Vagina (tissue), 2 donors: Measurements from ENCODE around the gene ZFYVE21. TPM values are rescaled to one million over a fixed set of nuclear protein-coding genes. Genes with fewer than 3 reads are reported as not detected.

Experiments
- DNase-seq, 2 donors: peaks; one replicate each; pipeline ENCODE4 v3.0.0-alpha.2; 2017; ENCODE audit errors: extremely low spot score in 2 of 2
- H3K27ac ChIP-seq: fragments of 200-600 bp; sonication (generic); one replicate; pipeline ENCODE4 v1.5.1; 2019
- H3K27me3 ChIP-seq: fragments of 200-600 bp; sonication (generic); one replicate; pipeline ENCODE4 v1.5.1; 2019
- H3K36me3 ChIP-seq, 2 donors: fragments of 200-600 bp; sonication (generic); one replicate each; pipeline ENCODE4 v1.5.1; 2017 to 2019
- H3K4me1 ChIP-seq: fragments of 200-600 bp; sonication (generic); one replicate; pipeline ENCODE4 v1.5.1; 2019
- H3K4me3 ChIP-seq, 2 donors: fragments of 200-600 bp; sonication (generic); 1 replicate in 1 of 2; 2 replicates in 1 of 2; pipeline ENCODE4 v1.5.1; 2016 to 2019
- H3K9me3 ChIP-seq: fragments of 200-600 bp; sonication (generic); one replicate; pipeline ENCODE4 v1.5.1; 2019
- POLR2A ChIP-seq, 2 donors: fragments of 450-650 bp; IDR thresholded peaks; one replicate each; pipeline ENCODE4 v1.6.1; 2017; ENCODE audit warnings: antibody characterized with exemption in 2 of 2, mild to moderate bottlenecking in 2 of 2, moderate library complexity in 2 of 2
- POLR2AphosphoS5 ChIP-seq, 2 donors: sonication (generic); formaldehyde crosslinking; IDR thresholded peaks; one replicate each; pipeline ENCODE4 v1.9.0; 2017; ENCODE audit warnings: antibody characterized with exemption in 2 of 2, mild to moderate bottlenecking in 2 of 2, low read depth in 1 of 2; ENCODE audit not compliant: insufficient read depth in 1 of 2
- intact Hi-C: fragments of 100-400 bp; cut with DNase I; formaldehyde crosslinking; loops from one replicate; pipeline ENCODE4 v1.15.1; 2023
- total RNA-seq: library from RNA; depleted of rRNA; stranded (reverse); fragments of >200 nt; gene quantifications from one replicate; pipeline ENCODE4 v1.2.3, GENCODE V29; 2016
- TF ChIP-seq, protein P1 (sequence below), 3 experiments: fragments of 450-650 bp in 2 of 3; fragments of 200-600 bp in 1 of 3; sonication (generic) in 1 of 3; IDR thresholded peaks; one replicate each; pipeline ENCODE4 v1.5.1; 2017 to 2019; ENCODE audit warnings: antibody characterized with exemption in 3 of 3, mild to moderate bottlenecking in 2 of 3, moderate library complexity in 2 of 3

Gene ZFYVE21
- total RNA-seq, 1 donor from 2014 or later, result 172 TPM

DNA sequence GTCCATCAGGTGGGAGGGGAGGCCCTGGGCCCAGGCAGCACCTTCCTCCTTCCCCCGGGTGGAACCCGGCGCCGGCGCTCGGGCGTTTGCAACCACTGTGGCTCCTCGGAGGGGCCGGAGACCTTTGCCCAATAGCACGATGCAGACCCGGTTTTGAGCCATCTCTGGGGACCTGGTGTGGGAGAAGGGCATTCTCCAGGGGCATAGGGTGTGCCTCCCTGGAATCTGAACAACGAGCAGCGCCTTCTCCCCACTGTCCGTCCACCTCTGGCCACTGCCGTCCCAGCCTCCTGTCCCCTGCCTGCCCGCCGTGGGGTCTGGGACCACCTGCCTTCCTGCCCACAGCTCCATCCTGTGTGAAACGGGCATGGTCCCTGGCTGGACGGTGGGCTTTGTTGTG, 12.5 kb downstream of the ZFYVE21 start:
- TF ChIP-seq POLR2AphosphoS5 (IDR thresholded peaks at IDR 0.05; ENCODE audit: insufficient read depth in 1 of 2, low read depth in 1 of 2) (no peak), POLR2A (IDR thresholded peaks at IDR 0.05) (no peak)
- TF ChIP-seq, protein P1, sequence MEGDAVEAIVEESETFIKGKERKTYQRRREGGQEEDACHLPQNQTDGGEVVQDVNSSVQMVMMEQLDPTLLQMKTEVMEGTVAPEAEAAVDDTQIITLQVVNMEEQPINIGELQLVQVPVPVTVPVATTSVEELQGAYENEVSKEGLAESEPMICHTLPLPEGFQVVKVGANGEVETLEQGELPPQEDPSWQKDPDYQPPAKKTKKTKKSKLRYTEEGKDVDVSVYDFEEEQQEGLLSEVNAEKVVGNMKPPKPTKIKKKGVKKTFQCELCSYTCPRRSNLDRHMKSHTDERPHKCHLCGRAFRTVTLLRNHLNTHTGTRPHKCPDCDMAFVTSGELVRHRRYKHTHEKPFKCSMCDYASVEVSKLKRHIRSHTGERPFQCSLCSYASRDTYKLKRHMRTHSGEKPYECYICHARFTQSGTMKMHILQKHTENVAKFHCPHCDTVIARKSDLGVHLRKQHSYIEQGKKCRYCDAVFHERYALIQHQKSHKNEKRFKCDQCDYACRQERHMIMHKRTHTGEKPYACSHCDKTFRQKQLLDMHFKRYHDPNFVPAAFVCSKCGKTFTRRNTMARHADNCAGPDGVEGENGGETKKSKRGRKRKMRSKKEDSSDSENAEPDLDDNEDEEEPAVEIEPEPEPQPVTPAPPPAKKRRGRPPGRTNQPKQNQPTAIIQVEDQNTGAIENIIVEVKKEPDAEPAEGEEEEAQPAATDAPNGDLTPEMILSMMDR (IDR thresholded peaks at IDR 0.05), result no peak
- intact Hi-C loops, result no loop called here
- no peak for DNase-seq
- H3K9me3 ChIP-seq, result no peaks in the 10 kb centered on the region
- peaks cover 0 to 42% of the 10 kb centered on the region in 2 donors for H3K36me3 ChIP-seq
- H3K4me3 ChIP-seq, result no peak overlapping the region
- H3K27me3 ChIP-seq, result no peaks in the 10 kb centered on the region
- H3K4me1 ChIP-seq, result peaks cover 69% of the 10 kb centered on the region
- no peak overlapping the region for H3K27ac ChIP-seq

DNA sequence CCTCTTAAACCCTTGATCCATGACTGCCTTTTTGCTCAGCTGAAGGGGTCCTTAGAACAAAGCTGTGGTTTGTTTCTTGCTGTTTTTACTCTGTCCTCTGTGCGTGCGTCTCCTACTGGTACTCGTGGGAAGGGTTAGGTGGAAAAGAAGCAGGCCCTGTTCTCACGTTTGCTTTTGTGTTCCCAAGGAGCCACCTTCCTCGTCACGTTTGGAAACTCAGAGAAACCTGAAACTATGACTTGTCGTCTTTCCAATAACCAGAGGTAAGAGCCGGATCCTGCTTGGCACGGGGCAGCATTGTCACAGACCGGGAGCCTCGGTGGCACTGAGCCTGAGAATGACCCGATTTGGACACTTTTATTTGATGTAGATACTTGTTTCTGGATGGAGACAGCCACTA, 13.1 kb downstream of the ZFYVE21 start:
- H3K27ac ChIP-seq, result no peak overlapping the region
- TF ChIP-seq POLR2A (IDR thresholded peaks at IDR 0.05) (no peak), POLR2AphosphoS5 (IDR thresholded peaks at IDR 0.05; ENCODE audit: insufficient read depth in 1 of 2, low read depth in 1 of 2) (no peak)
- TF ChIP-seq, protein P1 (IDR thresholded peaks at IDR 0.05), result no peak
- H3K9me3 ChIP-seq, result no peaks in the 10 kb centered on the region
- DNase-seq, result no peak
- H3K4me1 ChIP-seq, result peaks cover 63% of the 10 kb centered on the region
- intact Hi-C loops, result no loop called here
- no peak overlapping the region for H3K4me3 ChIP-seq
- H3K27me3 ChIP-seq, result no peaks in the 10 kb centered on the region
- H3K36me3 ChIP-seq, result peaks cover 0 to 44% of the 10 kb centered on the region in 2 donors

DNA sequence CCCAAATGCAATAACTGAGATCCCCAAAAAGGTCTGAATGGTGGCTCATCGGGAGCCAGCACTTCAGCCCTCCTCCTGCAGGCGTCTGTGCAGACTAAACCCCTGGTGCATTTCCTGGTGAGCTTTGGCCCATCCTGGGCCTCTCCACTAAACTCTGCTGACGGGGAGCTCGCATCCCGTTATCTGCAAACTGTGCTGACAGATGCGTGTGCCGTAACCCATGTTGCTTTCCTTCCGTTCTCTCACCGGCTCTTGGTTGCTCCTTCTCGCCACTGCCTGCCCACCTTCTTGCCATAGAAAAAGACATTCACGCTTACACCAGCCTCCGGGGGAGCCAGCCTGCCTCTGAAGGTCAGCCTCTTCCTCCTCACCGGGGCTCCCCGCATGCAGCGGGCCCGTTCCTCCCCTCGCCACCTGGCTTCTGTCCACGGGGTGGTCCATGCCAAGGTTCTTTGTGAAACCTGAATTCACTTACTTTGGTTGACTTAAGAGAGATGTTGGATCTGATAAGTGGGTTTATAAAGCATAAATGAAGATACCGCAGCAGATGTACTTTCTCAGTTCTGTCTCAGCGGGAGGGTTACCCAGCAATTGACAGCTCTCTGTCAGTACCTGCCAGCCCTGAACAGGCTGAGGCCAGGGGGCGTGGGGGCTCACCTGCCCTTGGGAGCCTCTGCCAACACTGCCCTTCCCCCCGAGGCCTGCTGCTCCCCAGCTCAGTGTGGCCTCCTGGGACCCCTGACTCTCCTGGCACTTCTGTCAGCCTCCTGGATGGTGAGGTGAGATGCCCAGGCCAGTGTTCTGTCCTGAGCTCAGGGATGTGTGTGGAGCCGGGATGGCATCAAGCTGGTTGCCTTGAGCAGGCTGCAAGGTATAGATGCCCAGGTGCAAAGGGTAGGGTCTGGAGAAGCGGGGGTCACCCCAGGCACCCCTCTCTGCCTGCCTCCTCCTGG, 14.2 kb downstream of the ZFYVE21 start:
- H3K4me1 ChIP-seq, result peaks cover 63% of the 10 kb centered on the region
- no peak for TF ChIP-seq POLR2AphosphoS5 (IDR thresholded peaks at IDR 0.05; ENCODE audit: insufficient read depth in 1 of 2, low read depth in 1 of 2)
- TF ChIP-seq POLR2A (IDR thresholded peaks at IDR 0.05), result no peak
- TF ChIP-seq, protein P1 (IDR thresholded peaks at IDR 0.05), result no peak
- DNase-seq, result no peak
- H3K9me3 ChIP-seq, result no peaks in the 10 kb centered on the region
- peaks cover 0 to 54% of the 10 kb centered on the region in 2 donors for H3K36me3 ChIP-seq
- H3K4me3 ChIP-seq, result no peak overlapping the region
- intact Hi-C loops, result no loop called here
- no peaks in the 10 kb centered on the region for H3K27me3 ChIP-seq
- H3K27ac ChIP-seq, result no peak overlapping the region

DNA sequence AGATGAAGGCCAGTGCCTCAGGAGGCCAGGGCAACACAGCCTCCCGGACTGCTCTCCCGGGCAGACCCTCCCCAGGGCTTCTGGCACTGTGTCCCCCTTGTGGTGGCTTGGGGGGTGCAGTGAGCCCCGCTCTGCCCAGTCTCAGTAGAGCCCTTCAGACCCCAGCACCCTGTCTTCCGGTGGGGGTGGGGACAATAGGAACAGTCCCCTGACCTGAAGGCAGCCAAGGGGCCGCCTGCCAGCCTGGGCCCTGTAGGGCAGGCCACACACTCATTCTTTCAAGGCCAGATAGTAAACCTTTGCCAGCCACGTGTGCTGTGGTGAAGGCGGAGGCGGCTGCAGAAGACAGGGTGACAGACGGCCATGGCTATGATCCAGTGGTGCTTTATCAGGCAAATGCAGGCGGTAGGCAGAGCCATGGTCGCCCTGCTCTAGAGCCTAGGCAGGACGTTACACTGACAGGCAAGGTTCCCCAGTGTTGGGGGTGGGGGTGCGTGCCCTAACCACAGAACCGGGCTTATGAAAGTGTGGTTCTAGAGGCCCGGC, 15.0 kb downstream of the ZFYVE21 start:
- no peaks in the 10 kb centered on the region for H3K27me3 ChIP-seq
- peaks cover 63% of the 10 kb centered on the region for H3K4me1 ChIP-seq
- no peak overlapping the region for H3K4me3 ChIP-seq
- no peak overlapping the region for H3K27ac ChIP-seq
- H3K36me3 ChIP-seq, result peaks cover 0 to 54% of the 10 kb centered on the region in 2 donors
- TF ChIP-seq, protein P1 (IDR thresholded peaks at IDR 0.05), result no peak
- TF ChIP-seq POLR2AphosphoS5 (IDR thresholded peaks at IDR 0.05; ENCODE audit: insufficient read depth in 1 of 2, low read depth in 1 of 2) (no peak), POLR2A (IDR thresholded peaks at IDR 0.05) (no peak)
- intact Hi-C loops, result no loop called here
- H3K9me3 ChIP-seq, result no peaks in the 10 kb centered on the region
- no peak for DNase-seq

DNA sequence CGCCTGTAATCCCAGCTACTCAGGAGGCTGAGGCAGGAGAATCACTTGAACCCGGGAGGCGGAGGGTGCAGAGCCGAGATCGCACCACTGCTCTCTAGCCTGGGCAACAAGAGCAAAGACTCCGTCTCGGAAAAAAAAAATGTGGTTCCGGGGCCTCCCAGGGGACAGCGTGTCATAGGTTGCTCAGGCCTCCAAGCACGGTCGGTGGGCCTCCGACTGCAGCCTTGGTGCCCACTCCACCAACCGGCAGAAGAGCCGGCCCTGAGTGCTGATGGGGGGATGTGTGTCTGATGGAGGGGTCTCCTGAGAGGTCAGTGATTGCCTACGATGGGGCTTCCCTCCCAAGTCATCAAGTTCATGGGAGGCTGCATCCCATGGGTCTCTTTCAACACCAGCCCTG, 15.9 kb downstream of the ZFYVE21 start:
- peaks cover 0 to 54% of the 10 kb centered on the region in 2 donors for H3K36me3 ChIP-seq
- no peaks in the 10 kb centered on the region for H3K9me3 ChIP-seq
- H3K4me3 ChIP-seq, result no peak overlapping the region
- H3K4me1 ChIP-seq, result peaks cover 67% of the 10 kb centered on the region
- H3K27ac ChIP-seq, result no peak overlapping the region
- H3K27me3 ChIP-seq, result no peaks in the 10 kb centered on the region
- TF ChIP-seq POLR2AphosphoS5 (IDR thresholded peaks at IDR 0.05; ENCODE audit: insufficient read depth in 1 of 2, low read depth in 1 of 2) (no peak), POLR2A (IDR thresholded peaks at IDR 0.05) (no peak)
- TF ChIP-seq, protein P1 (IDR thresholded peaks at IDR 0.05), result no peak
- intact Hi-C loops, result no loop called here
- DNase-seq, result no peak
